HCT116 (cell line): ENCODE results near the gene WSB2. TPM values are rescaled to one million over a fixed set of nuclear protein-coding genes. Genes with fewer than 3 reads are reported as not detected.

Experiments
- ATAC-seq: fragments of 200-7000 bp; cut with Tn5 transposase; 2 replicates; pipeline ENCODE4 v1.9.1; 2020; ENCODE audit warnings: mild to moderate bottlenecking, moderate library complexity
- BruUV-seq: library from RNA; stranded (reverse); fragments of 400-500 nt; replicated peaks from 2 replicates; lab custom pipeline; 2021; lab: Mats Ljungman, UMichigan
- CTCF ChIA-PET: fragments of 300-600 bp; sonication (Branson Sonifier 250); formaldehyde crosslinking; loops from one replicate; lab custom pipeline; 2021; ENCODE audit warnings: antibody characterized with exemption; lab: Charles Lee
- POLR2A ChIA-PET: fragments of 300-600, 350-600 bp; sonication (Branson Sonifier 250); formaldehyde crosslinking; loops from one replicate; lab custom pipeline; 2021; ENCODE audit warnings: antibody characterized with exemption; lab: Charles Lee
- RAD21 ChIA-PET, 2 experiments: fragments of 300-600 bp; sonication (Branson Sonifier 250); formaldehyde crosslinking; loops; one replicate each; lab custom pipeline; 2023; ENCODE audit warnings: low total read pairs in 2 of 2; ENCODE audit not compliant: uncharacterized antibody in 2 of 2, unreplicated experiment in 2 of 2, low non-redundant PET in 1 of 2; lab: Charles Lee
- DNase-seq: peaks from one replicate; pipeline ENCODE4 v3.0.0-alpha.2; 2010; ENCODE audit warnings: low read depth, low spot score
- H2AFZ ChIP-seq: fragments of 200-600 bp; shearing (Covaris generic), sonication (generic); 2 replicates; pipeline ENCODE4 v1.6.1; 2017; ENCODE audit warnings: low read depth, mixed run types, mixed read lengths, antibody characterized with exemption, low read length; ENCODE audit not compliant: poor library complexity, severe bottlenecking
- H3K27ac ChIP-seq: 2 replicates; pipeline ENCODE4 v1.5.1; 2012; ENCODE audit warnings: low read depth, low read length
- H3K27me3 ChIP-seq: fragments of 200-600 bp; sonication (generic); 2 replicates; pipeline ENCODE4 v1.6.1; 2016; ENCODE audit warnings: mixed run types, low read length, mixed read lengths; ENCODE audit not compliant: insufficient read depth
- H3K36me3 ChIP-seq, 2 experiments: fragments of 200-500 bp in 1 of 2; fragments of 200-600 bp in 1 of 2; sonication (Bioruptor generic) in 1 of 2; sonication (generic) in 1 of 2; 2 replicates each; pipeline versions ENCODE4 v1.5.1 to v1.6.1; 2014 to 2016; ENCODE audit warnings: low read length in 2 of 2, inconsistent platforms in 1 of 2, mixed read lengths in 1 of 2, mixed run types in 1 of 2; ENCODE audit not compliant: insufficient read depth in 2 of 2, control insufficient read depth in 1 of 2
- H3K4me1 ChIP-seq, 2 experiments: fragments of 200-600 bp in 1 of 2; sonication (generic) in 1 of 2; 2 replicates each; pipeline versions ENCODE4 v1.5.1 to v1.6.1; 2012 to 2017; ENCODE audit warnings: low read length in 2 of 2, inconsistent platforms in 1 of 2, mild to moderate bottlenecking in 1 of 2, mixed read lengths in 1 of 2, mixed run types in 1 of 2, moderate library complexity in 1 of 2; ENCODE audit not compliant: insufficient read depth in 2 of 2, control insufficient read depth in 1 of 2
- H3K4me2 ChIP-seq: fragments of 200-600 bp; sonication (generic); 2 replicates; pipeline ENCODE4 v1.6.1; 2017; ENCODE audit warnings: mixed run types, low read length, mixed read lengths
- H3K4me3 ChIP-seq, 2 experiments: fragments of 200-600 bp in 1 of 2; sonication (generic) in 1 of 2; replicated peaks in 1 of 2; 2 replicates each; pipeline ENCODE4 v1.5.1; 2011 to 2016; ENCODE audit warnings: low read length in 2 of 2, control low read depth in 1 of 2, low read depth in 1 of 2, mild to moderate bottlenecking in 1 of 2, mixed read lengths in 1 of 2, mixed run types in 1 of 2
- H3K79me2 ChIP-seq: fragments of 200-600 bp; sonication (generic); 2 replicates; pipeline ENCODE4 v1.6.1; 2017; ENCODE audit warnings: mild to moderate bottlenecking, mixed run types, low read length, moderate library complexity, mixed read lengths; ENCODE audit not compliant: insufficient read depth
- H3K9ac ChIP-seq: fragments of 200-600 bp; sonication (generic); 2 replicates; pipeline ENCODE4 v1.6.1; 2016; ENCODE audit warnings: low read length, mixed read lengths
- H3K9me2 ChIP-seq: fragments of 200-600 bp; sonication (generic), shearing (Covaris generic); 2 replicates; pipeline ENCODE4 v1.6.1; 2017; ENCODE audit warnings: mixed run types, mild to moderate bottlenecking, moderate library complexity; ENCODE audit not compliant: insufficient read depth
- H3K9me3 ChIP-seq, 2 experiments: fragments of 200-500 bp in 1 of 2; fragments of 200-600 bp in 1 of 2; sonication (Bioruptor generic) in 1 of 2; sonication (generic) in 1 of 2; 2 replicates each; pipeline ENCODE4 v1.6.1; 2014 to 2017; ENCODE audit warnings: low read length in 2 of 2, mixed read lengths in 2 of 2, inconsistent platforms in 1 of 2, low read depth in 1 of 2, mild to moderate bottlenecking in 1 of 2, mixed run types in 1 of 2, moderate library complexity in 1 of 2; ENCODE audit not compliant: control insufficient read depth in 1 of 2, insufficient read depth in 1 of 2
- H4K20me1 ChIP-seq: fragments of 200-600 bp; sonication (generic), shearing (Covaris generic); 2 replicates; pipeline ENCODE4 v1.6.1; 2017; ENCODE audit warnings: mixed run types, mild to moderate bottlenecking, moderate library complexity; ENCODE audit not compliant: insufficient read depth
- CBX3 ChIP-seq: IDR thresholded peaks from 2 replicates; pipeline ENCODE4 v1.6.1; 2012; ENCODE audit warnings: low read depth
- EGR1 ChIP-seq: IDR thresholded peaks from 2 replicates; pipeline ENCODE4 v1.6.1; 2012; ENCODE audit warnings: low read depth
- ELF1 ChIP-seq: IDR thresholded peaks from 2 replicates; pipeline ENCODE4 v1.6.1; 2012; ENCODE audit warnings: low read depth, borderline replicate concordance
- EZH2 ChIP-seq: fragments of 200-600 bp; sonication (generic); IDR thresholded peaks from 2 replicates; pipeline ENCODE4 v1.6.1; 2017; ENCODE audit warnings: antibody characterized with exemption, mixed run types
- EZH2phosphoT487 ChIP-seq: fragments of 200-600 bp; IDR thresholded peaks from 2 replicates; pipeline ENCODE4 v1.6.1; 2018; ENCODE audit warnings: antibody characterized with exemption, borderline replicate concordance
- FOSL1 ChIP-seq: IDR thresholded peaks from 2 replicates; pipeline ENCODE4 v1.6.1; 2012; ENCODE audit warnings: low read depth
- JUND ChIP-seq: IDR thresholded peaks from 2 replicates; pipeline ENCODE4 v1.6.1; 2012
- POLR2A ChIP-seq: IDR thresholded peaks from 2 replicates; pipeline ENCODE4 v1.7.0; 2011; ENCODE audit warnings: borderline replicate concordance; ENCODE audit not compliant: insufficient read depth, insufficient read length; ENCODE audit errors: extremely low read depth
- POLR2AphosphoS5 ChIP-seq: IDR thresholded peaks from 2 replicates; pipeline ENCODE4 v1.6.1; 2011; ENCODE audit warnings: mild to moderate bottlenecking, low read depth, low read length, moderate library complexity
- SIN3A ChIP-seq: IDR thresholded peaks from 2 replicates; pipeline ENCODE4 v1.6.1; 2012; ENCODE audit warnings: low read depth
- SP1 ChIP-seq: IDR thresholded peaks from 2 replicates; pipeline ENCODE4 v1.6.1; 2012; ENCODE audit warnings: low read depth
- TCF7L2 ChIP-seq: IDR thresholded peaks from 2 replicates; pipeline ENCODE4 v1.7.0; 2011; ENCODE audit warnings: borderline replicate concordance, inconsistent platforms; ENCODE audit not compliant: insufficient read depth, insufficient read length; ENCODE audit errors: extremely low read depth
- YY1 ChIP-seq: IDR thresholded peaks from 2 replicates; pipeline ENCODE4 v1.6.1; 2011; ENCODE audit warnings: low read length, low read depth, moderate library complexity, mild to moderate bottlenecking; ENCODE audit not compliant: insufficient replicate concordance; ENCODE audit errors: extremely low read depth
- ZFX ChIP-seq: fragments of 450-650 bp; IDR thresholded peaks from 2 replicates; pipeline ENCODE4 v1.6.1; 2017
- intact Hi-C: fragments of 100-400 bp; cut with micrococcal nuclease; formaldehyde crosslinking; loops from 2 replicates; pipeline ENCODE4 v1.10.0; 2022
- total RNA-seq: library from RNA; stranded (reverse); gene quantifications from one replicate; pipeline ENCODE4 v1.2.1, GENCODE V29; 2021; ENCODE audit not compliant: unreplicated experiment
- TF ChIP-seq, protein P1 (sequence below), 3 experiments: fragments of 200-600 bp in 1 of 3; sonication (generic) in 1 of 3; IDR thresholded peaks in 2 of 3; conservative IDR thresholded peaks in 1 of 3; 2 replicates each; pipeline ENCODE4 v1.5.1; 2012 to 2017; ENCODE audit warnings: low read depth in 2 of 3, low read length in 2 of 3, antibody characterized with exemption in 1 of 3, borderline replicate concordance in 1 of 3, control low read depth in 1 of 3, mild to moderate bottlenecking in 1 of 3, mixed read lengths in 1 of 3, mixed run types in 1 of 3, moderate library complexity in 1 of 3; ENCODE audit not compliant: insufficient read depth in 1 of 3
- TF ChIP-seq, protein P2 (sequence below): IDR thresholded peaks from 2 replicates; pipeline ENCODE4 v1.6.1; 2012; ENCODE audit warnings: low read depth
- TF ChIP-seq, protein P3 (sequence below): IDR thresholded peaks from 2 replicates; pipeline ENCODE4 v1.6.1; 2012
- TF ChIP-seq, protein P4 (sequence below): IDR thresholded peaks from 2 replicates; pipeline ENCODE4 v1.6.1; 2012
- TF ChIP-seq, protein P5 (sequence below): IDR thresholded peaks from 2 replicates; pipeline ENCODE4 v1.6.1; 2011; ENCODE audit warnings: mild to moderate bottlenecking, low read length, moderate library complexity; ENCODE audit not compliant: insufficient replicate concordance; ENCODE audit errors: extremely low read depth

The WSB2 gene
- total RNA-seq, 1 experiment from 2014 or later: 97.0 TPM

DNA sequence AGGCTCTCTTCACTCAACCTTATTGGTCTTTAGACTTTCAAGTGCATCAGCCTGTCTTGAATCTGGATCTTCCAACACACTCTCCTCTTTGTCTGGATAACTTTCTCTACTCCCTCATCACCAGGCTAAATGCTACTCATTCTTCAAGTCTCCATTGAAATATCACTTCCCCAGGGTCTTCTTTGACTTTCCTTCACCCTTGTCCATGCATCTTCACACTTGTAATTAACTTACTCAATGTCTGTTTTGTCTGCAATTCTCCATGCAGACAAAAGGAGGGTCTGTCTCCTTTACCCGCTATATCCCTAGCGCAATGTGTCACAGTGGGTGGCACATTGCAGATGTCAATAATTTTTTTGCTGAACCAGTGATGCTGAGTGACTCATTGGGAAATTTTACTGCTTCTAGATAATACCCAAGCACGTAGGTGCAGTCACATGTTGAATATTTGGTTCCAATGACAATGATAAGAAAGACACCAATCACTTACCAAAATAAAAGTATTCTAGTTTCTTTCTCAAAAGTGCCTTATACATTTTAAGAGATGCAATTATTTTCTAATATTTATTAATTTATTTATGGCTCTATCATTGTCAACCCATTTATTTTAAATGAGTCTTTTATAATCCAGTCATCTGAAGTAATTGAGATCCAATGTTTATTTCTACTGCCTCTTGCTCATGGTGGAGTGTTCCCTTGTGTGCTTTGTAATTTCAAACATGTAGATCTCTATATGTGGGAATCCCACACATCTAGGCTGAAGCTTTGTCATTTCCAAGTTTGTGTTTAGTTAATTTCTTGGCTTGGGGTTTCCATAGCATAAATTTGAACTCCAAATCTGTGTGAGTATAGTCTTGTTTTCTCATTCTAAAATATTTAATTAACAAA is 66.2 kb downstream of the WSB2 start:
- ChIA-PET CTCF (no interaction called here), POLR2A (no interaction called here), RAD21 (no interaction called here)
- no peaks in the 10 kb centered on the region for H3K27me3 ChIP-seq
- no peaks in the 10 kb centered on the region for H3K9me2 ChIP-seq
- intact Hi-C loops: no loop called here
- peaks cover 0 to 3% of the 10 kb centered on the region in 2 experiments; a peak in 1 of 4 replicates for H3K9me3 ChIP-seq
- no peak for TF ChIP-seq POLR2AphosphoS5
- TF ChIP-seq TCF7L2: no peak
- TF ChIP-seq, protein P1, sequence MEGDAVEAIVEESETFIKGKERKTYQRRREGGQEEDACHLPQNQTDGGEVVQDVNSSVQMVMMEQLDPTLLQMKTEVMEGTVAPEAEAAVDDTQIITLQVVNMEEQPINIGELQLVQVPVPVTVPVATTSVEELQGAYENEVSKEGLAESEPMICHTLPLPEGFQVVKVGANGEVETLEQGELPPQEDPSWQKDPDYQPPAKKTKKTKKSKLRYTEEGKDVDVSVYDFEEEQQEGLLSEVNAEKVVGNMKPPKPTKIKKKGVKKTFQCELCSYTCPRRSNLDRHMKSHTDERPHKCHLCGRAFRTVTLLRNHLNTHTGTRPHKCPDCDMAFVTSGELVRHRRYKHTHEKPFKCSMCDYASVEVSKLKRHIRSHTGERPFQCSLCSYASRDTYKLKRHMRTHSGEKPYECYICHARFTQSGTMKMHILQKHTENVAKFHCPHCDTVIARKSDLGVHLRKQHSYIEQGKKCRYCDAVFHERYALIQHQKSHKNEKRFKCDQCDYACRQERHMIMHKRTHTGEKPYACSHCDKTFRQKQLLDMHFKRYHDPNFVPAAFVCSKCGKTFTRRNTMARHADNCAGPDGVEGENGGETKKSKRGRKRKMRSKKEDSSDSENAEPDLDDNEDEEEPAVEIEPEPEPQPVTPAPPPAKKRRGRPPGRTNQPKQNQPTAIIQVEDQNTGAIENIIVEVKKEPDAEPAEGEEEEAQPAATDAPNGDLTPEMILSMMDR (IDR thresholded peaks at IDR 0.05 in 2 of 3, conservative IDR thresholded peaks at IDR 0.05 in 1 of 3; ENCODE audit: borderline replicate concordance in 1 of 3, insufficient read depth in 1 of 3, low read depth in 2 of 3, low read length in 2 of 3): no peak
- no peak for TF ChIP-seq ZFX
- no peak for TF ChIP-seq EGR1
- TF ChIP-seq, protein P2, sequence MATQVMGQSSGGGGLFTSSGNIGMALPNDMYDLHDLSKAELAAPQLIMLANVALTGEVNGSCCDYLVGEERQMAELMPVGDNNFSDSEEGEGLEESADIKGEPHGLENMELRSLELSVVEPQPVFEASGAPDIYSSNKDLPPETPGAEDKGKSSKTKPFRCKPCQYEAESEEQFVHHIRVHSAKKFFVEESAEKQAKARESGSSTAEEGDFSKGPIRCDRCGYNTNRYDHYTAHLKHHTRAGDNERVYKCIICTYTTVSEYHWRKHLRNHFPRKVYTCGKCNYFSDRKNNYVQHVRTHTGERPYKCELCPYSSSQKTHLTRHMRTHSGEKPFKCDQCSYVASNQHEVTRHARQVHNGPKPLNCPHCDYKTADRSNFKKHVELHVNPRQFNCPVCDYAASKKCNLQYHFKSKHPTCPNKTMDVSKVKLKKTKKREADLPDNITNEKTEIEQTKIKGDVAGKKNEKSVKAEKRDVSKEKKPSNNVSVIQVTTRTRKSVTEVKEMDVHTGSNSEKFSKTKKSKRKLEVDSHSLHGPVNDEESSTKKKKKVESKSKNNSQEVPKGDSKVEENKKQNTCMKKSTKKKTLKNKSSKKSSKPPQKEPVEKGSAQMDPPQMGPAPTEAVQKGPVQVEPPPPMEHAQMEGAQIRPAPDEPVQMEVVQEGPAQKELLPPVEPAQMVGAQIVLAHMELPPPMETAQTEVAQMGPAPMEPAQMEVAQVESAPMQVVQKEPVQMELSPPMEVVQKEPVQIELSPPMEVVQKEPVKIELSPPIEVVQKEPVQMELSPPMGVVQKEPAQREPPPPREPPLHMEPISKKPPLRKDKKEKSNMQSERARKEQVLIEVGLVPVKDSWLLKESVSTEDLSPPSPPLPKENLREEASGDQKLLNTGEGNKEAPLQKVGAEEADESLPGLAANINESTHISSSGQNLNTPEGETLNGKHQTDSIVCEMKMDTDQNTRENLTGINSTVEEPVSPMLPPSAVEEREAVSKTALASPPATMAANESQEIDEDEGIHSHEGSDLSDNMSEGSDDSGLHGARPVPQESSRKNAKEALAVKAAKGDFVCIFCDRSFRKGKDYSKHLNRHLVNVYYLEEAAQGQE: no peak
- TF ChIP-seq SP1: no peak
- TF ChIP-seq, protein P3, sequence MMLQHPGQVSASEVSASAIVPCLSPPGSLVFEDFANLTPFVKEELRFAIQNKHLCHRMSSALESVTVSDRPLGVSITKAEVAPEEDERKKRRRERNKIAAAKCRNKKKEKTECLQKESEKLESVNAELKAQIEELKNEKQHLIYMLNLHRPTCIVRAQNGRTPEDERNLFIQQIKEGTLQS: no peak
- TF ChIP-seq FOSL1: no peak
- TF ChIP-seq, protein P4, sequence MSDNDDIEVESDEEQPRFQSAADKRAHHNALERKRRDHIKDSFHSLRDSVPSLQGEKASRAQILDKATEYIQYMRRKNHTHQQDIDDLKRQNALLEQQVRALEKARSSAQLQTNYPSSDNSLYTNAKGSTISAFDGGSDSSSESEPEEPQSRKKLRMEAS: no peak
- TF ChIP-seq SIN3A: no peak
- no peak for TF ChIP-seq EZH2phosphoT487
- TF ChIP-seq CBX3: no peak
- no peak for TF ChIP-seq ELF1
- TF ChIP-seq, protein P5, sequence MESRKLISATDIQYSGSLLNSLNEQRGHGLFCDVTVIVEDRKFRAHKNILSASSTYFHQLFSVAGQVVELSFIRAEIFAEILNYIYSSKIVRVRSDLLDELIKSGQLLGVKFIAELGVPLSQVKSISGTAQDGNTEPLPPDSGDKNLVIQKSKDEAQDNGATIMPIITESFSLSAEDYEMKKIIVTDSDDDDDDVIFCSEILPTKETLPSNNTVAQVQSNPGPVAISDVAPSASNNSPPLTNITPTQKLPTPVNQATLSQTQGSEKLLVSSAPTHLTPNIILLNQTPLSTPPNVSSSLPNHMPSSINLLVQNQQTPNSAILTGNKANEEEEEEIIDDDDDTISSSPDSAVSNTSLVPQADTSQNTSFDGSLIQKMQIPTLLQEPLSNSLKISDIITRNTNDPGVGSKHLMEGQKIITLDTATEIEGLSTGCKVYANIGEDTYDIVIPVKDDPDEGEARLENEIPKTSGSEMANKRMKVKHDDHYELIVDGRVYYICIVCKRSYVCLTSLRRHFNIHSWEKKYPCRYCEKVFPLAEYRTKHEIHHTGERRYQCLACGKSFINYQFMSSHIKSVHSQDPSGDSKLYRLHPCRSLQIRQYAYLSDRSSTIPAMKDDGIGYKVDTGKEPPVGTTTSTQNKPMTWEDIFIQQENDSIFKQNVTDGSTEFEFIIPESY: no peak
- TF ChIP-seq POLR2A: no peak
- no peak for TF ChIP-seq EZH2
- TF ChIP-seq YY1: no peak
- no peak for TF ChIP-seq JUND
- no peak overlapping the region for H3K9ac ChIP-seq
- H3K4me3 ChIP-seq: no peak overlapping the region
- no peak overlapping the region for H2AFZ ChIP-seq
- H3K79me2 ChIP-seq: no peaks in the 10 kb centered on the region
- DNase-seq (no peak), ATAC-seq (peak; percentile 40; the same call in 1 of the 2 replicates)
- no peak overlapping the region for H3K4me2 ChIP-seq
- H3K4me1 ChIP-seq: peaks cover 0 to 12% of the 10 kb centered on the region in 2 experiments; a peak in 2 of 4 replicates
- no peaks in the 10 kb centered on the region; a peak in 1 of 4 replicates for H3K36me3 ChIP-seq
- no peaks in the 10 kb centered on the region for H4K20me1 ChIP-seq
- BruUV-seq: no TSS peak
- no peak overlapping the region for H3K27ac ChIP-seq
